OCI-M2 (cell line): ENCODE data around the gene GPR153.

Source experiments
- DNase-seq: peaks from one replicate; lab custom pipeline; 2025; ENCODE audit not compliant: unreplicated experiment; lab: John Stamatoyannopoulos, UW

Gene GPR153

DNA sequence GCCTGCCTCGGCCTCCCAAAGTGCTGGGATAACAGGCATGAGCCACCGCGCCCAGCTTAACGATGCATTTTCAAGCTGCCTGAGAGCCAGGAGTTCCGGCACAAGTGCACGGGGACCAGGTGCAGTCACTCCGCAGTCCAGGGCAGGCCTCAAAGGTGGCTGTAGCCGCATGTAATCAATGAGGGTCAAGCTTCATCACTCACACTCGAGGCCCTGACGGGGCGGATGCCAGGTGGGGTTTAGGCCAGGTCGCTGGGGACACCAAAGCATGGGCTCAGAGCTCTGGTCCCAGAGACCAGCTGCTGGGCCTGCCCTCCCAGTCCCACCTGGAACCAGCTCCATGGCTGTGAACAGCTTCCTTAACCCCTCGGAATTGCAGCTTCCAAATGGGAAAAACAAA lies 26.1 kb upstream of the GPR153 start:
- no peak for DNase-seq

DNA sequence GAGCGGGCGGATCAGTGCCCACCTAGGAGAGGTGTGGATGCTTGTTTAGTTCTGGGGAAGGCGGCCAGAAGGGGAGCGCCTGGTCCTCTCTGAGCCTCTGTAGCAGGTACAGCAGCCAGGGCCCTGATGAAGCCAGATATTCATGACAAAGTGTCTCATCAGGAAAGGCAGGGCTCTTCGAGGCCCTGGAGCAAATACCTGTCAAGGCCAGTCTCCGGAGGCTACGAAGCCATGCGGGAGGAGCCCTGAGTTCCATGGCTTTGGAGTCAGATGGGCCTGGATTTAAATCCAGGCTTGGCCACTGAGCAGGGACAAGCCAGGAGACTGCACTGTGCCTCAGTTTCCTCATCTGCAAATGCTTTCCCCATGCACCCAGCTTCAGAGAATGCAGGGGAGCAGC lies 25.4 kb upstream of the GPR153 start:
- no peak for DNase-seq

DNA sequence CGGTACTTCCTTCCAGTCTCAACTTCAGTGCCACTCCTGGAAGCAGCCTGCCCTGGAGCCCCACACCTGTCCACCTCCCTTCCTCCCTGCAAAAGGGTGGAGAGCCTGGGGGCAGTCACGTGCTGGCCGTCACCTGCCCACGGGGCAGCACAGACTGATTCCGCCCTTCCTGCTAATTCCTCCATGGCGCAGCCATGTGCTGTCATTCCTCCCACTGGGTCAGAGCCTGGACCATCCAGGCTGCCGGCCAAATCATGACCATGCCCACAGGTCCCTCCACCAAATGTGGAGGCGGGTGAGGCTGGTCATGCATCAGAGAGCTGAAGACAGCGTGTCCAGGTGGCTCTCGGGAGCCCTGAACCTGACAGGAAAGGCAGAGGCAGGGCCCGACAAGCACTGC lies 24.4 kb upstream of the GPR153 start:
- no peak for DNase-seq

DNA sequence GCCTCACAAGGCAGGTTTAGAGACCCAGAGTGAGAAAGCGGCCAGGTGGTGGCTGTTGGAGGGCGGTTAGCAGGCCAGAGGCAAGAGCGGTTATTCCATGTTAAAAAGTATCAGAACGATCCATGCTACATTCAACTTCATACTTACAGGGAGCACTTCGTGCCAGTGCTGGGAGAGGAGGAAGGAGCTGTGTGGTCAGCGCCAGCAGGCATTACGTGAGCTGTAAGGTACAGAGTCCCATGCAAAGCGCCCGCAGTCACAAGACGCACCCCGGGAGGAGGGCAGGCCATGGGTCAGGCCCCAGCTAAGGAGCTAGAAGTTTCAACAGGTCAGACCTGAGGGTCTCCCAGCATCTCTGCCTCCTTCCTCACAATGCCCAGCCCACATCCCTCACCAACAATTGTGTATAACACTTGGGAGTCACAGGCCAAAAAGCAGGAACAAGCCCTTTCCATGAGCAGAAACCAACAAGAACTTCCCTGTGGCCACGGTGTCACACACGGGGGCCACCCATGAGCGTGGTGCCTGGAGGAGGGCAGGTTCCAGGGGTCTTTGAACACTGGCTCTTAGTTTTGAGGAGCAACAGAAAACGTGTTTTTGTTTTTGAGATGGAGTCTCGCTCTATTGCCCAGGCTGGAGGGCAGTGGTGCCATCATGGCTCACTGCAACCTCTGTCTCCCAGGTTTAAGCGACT lies 21.8 kb upstream of the GPR153 start:
- DNase-seq: no peak

DNA sequence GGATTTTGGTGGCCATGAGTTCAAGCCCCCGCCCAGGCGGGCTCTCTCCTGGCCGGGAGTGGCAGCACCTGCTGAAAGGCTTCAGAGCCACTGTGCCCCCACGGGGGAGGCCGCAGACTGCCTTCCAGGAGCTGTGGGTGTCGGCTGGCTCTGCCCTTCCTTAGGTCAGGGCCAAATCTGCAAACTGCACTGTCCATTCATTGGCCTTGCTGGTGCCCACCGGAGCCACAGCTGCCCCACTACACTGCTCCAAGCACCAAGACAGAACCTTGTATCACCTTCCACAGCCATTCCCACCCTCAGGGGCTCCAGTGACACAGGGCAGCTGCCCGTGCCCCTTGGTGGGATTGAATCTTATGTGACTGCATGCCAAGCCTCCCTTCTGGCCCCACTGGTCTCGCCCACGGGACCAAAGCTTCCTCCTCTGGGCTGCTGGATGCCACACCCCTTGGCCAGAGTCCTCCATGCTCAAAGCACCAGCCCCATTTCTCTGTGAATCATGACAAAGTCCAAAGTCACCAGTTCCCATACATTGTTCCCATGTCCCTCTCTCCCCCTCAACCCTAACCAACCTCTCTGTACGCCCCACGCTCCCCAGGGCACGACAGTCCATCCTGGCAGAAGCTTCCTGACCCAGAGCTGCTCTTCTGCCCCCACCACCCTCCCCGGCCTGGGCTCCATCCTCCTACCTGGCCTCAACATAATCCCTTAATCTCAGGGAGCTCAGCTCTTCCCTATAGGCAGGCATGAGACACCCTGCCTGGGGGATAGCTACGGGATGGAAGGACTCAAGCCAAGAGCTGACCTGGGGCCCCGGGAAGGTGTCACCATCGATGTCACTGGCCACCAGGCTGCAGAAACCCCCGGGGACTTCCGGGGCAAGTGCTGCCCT lies 20.9 kb upstream of the GPR153 start:
- DNase-seq: no peak

DNA sequence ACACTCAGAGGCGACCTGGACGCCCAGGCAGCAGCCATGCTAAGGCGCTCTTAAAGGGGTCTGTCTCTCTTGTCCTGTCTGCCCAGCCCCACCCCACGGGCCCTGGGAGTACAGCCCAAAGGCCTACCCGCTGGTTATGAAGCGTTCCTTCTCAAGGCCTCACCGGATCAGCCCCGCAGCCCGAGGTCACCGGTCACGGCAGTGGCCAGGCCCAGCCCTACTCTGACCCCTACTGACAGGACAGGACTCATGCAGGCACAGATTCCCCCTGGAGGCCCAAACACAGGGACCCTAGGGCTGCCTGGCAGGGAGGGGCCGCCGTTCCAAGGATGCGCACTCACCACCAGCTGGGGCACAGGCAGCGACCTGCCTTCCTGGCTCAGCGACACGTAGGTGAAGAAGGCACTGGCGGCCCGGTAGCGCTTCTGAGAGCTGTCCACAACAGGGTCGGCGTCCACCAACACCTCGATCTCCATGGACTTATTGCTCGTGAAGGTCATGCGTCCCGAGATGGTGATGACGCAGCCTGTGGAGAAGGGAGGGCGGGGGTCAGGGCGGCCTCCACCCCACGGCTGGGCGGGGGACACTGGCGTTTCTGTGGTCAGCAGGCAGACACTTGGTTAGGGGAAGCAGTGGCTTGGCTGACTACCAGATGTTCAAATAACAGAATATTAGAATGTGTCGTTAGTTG lies 20.0 kb upstream of the GPR153 start:
- DNase-seq: no peak

DNA sequence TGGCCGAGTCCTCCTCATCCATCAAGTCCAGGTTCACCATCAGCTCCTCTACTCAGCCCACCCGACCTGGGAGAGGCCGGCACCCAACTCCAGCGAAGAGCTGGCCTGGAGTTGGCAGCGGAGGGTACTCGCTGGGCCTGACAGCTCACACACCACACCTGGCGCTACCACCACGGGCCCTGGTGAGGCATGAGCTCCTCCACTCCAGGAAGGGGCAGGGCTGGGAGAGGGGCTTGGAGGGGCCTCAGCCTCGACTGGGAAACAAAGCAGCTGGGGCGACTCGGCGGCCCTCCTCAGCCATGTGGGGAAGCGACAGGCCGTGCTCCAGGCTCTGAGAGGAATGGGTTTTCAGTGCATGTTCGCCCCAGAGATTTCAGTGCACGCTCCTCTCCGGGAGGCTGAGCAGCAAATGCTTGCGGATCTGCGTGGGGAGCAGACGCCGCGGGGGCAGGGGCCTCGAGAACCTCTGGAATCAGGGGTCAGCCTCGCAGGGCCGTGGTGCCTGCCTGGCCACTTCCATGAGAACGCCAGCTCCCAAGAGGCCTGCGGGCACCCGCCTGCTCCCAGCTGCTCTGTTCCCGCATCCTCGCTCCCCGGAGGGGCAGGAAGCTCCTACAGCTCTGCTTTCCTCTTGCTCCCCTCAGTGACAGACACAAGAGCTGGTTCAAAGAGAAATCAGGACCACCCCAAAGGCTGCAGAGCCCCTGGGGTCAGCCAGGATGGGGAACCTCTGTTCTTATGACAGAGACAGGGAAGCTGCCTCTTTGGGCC lies 18.9 kb upstream of the GPR153 start:
- no peak for DNase-seq

DNA sequence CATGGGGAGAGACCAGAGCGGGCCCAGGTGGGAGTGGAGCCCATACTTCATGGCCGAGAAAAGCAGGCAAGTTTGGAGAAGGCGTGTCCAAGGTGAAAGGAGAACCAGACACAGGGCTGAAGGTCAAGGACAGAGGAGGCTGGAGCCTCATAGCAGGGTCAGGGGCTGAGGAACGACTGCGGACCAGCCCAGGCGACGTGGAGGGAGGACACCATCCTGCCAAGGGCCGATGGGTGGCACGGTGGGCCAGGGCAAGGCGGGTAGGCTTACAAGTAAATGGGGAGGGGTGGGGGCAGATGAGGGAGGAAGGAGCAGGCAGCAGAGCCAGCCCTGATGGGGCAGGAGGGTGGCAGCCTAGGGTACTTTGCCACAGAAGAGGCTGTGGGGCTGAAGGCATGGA lies 18.2 kb upstream of the GPR153 start:
- no peak for DNase-seq

DNA sequence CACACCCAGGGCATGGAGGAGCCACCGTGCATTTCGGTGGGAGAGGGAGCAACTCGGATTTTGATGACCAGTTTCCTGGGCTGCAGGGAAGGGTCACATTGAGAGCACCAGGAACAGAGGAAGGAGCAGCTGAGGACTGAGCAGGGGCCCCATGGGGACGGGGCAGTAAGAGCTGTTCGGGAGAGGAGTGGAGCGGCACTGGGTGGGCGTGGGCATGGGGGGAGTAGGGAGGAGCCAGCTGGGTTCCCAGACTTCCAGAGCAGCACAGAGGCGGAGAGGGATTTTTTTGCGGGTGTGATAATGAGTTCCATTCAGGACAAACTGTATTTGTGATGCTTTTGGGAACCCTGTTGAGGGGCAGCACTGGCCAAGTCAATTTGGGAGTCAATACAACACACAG lies 17.4 kb upstream of the GPR153 start:
- no peak for DNase-seq

DNA sequence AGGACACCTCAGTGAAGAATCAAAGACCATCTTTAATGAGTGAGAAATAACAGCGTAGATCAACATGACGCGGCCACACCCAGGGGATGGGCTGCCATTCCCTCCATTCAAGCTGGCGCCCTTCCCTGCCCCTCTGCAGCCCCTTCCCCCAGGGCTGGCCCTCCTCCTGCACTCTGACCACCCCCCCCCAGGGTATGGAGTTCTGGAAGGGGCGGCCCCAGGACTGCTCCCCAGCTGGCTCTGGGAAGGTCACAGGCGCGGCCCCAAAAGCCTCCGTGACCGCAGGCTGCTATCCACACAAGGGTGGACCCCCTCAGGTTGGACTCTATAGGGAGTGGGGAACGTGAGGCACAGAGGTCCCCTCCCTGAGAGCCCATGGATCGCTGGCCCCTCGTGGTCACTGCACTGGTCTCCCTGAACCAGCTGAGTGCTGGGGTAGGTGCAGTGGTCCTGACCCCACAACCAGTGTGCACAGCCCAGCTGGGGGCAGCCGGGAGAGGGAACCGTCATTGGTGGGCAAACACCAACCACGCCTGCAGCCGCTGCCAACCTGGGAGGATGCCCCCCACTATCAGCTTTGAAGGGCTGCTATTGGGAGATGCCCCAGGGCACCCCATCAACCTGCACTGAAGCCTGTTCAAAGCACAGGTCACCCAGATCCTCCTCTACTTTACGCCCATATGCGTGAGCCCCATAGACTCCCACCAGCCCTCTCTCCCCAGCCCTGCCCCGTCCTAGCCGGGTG lies 16.1 kb upstream of the GPR153 start:
- no peak for DNase-seq

DNA sequence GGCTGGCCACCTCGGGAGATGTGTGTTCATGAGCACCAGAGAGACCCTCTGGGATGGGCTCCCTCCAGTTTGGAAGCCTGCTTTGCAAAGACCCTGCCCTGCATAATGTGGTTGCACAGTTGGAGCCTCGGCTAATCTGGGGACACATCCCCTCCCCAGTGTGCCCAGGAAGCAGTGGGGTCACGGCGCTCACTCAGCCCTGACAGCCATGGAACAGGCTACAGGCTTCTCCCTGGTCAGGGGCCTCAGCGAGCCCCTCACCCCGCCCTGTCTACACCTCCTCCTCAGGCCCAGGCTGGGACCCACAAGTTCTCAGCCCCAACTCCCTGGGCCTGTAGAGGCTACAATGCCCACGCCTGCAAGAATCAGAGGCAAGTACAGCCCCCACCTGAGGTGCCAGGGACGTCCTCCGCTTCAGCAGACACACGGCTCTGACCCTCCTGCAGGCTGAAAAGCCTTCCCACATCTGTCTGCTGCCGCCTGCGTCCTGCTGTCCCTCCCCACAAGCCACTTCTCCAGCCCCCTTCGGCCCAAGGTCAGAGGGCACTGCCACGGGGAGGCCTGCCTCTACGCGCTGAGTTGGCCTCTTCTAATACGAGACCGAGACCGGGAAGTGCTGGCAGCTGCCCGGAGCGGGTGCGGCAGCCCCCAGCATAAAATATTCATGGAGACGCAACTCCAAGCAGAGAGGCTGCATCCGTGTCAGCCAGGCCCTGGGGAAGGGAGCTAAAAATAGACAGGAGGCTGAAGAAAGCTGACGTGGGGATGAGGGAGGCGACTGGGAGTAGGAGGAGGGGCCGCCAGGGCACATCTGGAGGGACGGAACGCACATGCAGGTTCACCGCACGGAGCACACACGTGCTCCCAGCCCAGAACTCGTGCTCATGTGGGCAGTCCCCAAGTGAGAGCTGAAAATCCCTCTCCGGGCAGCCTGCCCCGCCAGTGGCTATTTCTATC lies 15.2 kb upstream of the GPR153 start:
- no peak for DNase-seq

DNA sequence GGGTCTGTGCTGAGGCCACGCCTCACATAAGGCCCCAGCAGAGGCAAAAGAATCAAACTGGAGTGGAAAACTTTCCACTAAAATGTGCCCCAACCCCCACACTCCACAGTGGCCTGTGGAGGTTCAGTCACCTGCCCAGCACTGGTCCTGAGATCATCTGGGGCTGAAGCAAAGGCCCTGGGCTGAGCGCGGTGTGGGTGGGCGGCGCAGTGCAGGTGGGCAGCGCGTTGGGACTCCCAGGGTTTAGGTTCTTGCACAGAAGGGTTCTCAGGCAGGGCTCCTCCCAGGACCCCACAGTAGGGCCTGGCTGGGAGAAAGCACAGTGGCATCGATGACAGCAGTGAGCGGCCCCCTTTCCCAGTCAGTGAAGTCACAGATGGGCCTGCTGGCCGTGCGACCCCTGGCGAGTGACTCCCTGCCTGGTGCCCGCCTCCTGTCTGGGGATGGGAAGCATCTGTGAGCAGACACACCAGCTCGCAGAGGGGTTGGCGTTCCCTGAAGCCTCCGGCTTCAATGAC lies 13.8 kb upstream of the GPR153 start:
- no peak for DNase-seq

DNA sequence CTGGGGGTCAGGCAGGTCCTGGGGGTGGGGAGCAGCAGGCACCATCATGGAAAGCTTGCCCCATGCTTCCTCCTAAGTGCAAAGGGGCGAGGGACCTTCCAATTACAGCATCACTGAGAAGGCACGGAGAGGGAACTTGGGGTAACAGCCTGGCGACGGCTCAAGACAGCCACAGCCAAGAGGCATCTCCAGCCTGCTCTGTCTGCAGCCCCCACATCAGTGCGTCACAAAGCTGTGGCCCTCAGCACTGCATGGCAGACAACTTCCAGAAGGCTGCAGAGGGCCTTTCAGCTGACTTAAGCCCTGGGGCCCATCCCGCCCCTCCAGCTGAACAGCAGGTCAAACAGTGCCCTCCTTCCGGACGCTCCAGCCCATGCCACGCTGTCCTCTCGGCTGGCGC lies 13.2 kb upstream of the GPR153 start:
- no peak for DNase-seq

DNA sequence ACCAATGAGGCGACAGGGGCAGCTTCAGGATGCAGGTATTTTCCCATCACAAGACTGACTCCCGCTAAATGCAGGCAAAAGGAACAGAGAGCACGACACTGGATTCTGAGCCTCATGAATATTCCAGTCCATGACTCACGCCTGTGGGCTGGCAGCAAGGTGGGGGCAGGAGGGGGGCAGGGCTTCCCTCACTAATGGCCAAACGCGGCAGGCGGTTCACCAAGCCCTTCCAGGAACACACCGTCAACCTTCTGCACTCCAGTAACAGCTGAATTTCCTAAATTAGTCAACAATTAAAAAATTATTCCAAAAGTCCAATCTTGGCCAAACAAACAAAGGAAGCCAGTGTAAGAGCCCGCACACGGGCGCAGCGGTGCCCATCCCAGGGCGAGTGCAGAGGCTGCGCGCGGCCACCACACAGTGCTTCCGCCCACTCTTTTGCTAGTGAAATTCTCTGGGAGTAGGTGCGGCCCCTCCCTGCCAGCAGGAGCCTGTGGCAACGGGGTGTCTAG lies 12.5 kb upstream of the GPR153 start:
- DNase-seq: no peak

DNA sequence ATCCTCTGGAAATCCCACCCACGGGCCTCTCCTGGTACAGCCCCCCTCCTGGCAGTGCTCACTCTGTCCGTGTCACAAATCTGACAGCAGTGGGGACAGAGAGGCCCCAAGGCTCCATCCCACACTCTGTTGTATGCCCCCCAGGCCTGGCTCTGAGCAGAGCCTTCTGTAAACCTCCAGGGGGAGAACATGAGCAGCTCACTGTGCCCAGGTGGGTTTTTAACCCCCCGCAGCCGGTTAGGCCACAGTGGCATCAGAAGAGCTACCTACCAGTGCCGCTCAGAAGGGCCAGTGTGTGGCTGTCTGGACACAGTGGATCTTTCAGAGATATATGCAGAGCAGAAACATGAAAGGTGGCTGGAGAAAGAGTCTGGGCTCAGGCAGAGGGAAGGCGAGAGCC lies 12.0 kb upstream of the GPR153 start:
- DNase-seq: no peak

DNA sequence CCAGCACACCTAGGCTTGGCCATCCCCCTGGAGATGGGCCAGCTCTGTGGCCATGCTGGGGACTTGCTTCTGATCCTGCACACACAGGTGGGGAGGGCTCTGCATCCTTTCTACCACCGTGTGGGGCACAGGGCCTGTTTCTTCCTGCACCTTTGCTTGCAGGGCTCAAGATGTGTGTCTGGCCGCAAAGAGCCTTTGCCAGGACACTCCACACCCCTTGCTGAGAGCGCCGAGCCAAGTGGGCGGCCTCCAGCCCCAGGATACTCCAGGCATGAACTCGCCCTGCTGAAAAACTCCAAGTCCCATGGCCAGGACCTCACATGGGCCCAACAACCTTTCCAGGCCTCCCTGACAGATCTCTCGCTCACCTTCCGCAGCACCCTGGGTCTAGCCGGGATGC lies 11.6 kb upstream of the GPR153 start:
- no peak for DNase-seq

DNA sequence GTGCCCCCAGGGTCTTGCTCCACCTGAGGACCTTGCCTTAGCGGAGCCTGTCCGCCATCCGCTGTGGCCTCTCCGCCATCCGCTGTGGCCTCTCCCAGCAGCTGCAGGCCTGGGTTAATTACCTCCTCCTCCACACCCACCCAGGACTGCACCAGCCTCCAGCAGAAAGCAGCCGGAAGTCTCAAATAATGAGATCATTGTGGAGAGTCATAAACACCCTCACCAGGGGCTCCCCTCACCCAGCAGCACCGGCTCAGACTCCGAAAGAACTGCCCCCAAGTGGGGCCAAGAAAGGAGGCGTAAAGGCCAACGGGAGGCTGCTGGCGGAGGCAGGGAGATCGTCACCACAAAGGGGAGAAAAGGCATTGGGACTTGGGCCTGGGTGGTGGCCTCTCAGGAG lies 10.7 kb upstream of the GPR153 start:
- DNase-seq: no peak

DNA sequence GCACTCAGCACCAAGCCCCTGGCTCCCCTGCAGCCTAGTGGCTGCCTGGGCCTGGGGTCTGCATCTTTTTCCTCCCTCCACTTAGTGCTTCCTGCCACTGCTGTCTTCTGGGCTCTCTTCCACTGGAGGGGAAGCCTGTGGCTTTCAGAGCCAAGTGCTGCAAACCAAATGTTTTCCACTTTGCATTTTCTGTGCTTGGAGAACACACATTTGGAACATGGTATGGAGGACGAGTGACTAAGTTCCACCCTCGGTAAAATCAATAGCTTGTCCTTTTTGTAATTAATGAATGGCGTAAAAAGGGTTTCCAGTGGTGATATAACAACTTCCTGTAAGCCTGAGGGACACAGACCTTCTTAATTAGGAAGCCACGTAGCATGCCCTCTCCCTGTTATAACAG lies 10.1 kb upstream of the GPR153 start:
- DNase-seq: no peak

DNA sequence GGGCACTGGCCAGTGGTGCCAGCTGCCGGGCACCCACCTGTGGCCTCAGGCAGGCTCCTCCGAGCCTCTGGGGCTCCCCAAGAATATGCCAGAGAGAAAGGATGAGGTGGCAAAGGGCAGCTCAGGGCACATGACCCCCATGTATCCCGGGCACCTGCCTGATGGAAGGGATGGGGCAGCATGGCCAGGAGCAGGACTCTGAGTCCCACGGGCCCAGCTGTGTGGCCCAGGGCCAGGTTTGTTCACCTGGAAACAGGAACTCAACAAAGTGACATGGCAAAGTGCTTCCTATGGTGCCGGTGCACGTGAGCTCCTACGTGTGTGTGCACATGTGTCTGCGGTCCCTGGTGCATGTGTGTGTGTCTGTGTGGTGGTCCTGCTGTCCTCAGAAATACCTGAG lies 9.5 kb upstream of the GPR153 start:
- no peak for DNase-seq
